GM12878 (cell line): Measurements from ENCODE around the gene MIER3. TPM values are rescaled to one million over a fixed set of nuclear protein-coding genes. Genes with fewer than 3 reads are reported as not detected.

Experiments
- ATAC-seq: fragments of 200-7000 bp; cut with Tn5 transposase; 3 replicates; pipeline ENCODE4 v1.9.1; 2020; ENCODE audit warnings: mild to moderate bottlenecking, moderate library complexity
- BruUV-seq: library from RNA; stranded (reverse); fragments of 400-500 nt; replicated peaks from 2 replicates; lab custom pipeline; 2021; lab: Mats Ljungman, UMichigan
- CTCF ChIA-PET: fragments of 300-600 bp; sonication (Branson Sonifier 250); formaldehyde crosslinking; extraction: SDS; loops from one replicate; lab custom pipeline; 2021; ENCODE audit warnings: inconsistent platforms; lab: Yijun Ruan, JAX
- POLR2A ChIA-PET: fragments of 350-600 bp; formaldehyde crosslinking; extraction: SDS; loops from one replicate; lab custom pipeline; 2021; ENCODE audit warnings: inconsistent platforms; lab: Charles Lee
- RAD21 ChIA-PET: fragments of 300-600 bp; sonication (Branson Sonifier 250); formaldehyde crosslinking; loops from one replicate; lab custom pipeline; 2023; ENCODE audit warnings: antibody characterized with exemption; ENCODE audit not compliant: unreplicated experiment; lab: Charles Lee
- SMC1A ChIA-PET: fragments of 300-600 bp; sonication (Branson Sonifier 250); formaldehyde crosslinking; loops from one replicate; lab custom pipeline; 2023; ENCODE audit not compliant: unreplicated experiment, uncharacterized antibody; lab: Charles Lee
- DNase-seq: peaks from one replicate; pipeline ENCODE4 v3.0.0-alpha.2; 2011; ENCODE audit warnings: low read depth, low spot score
- FAIRE-seq: peaks from 3 replicates; lab custom pipeline; 2011; peaks lifted over from hg19 to GRCh38; lab: Jason Lieb, UNC
- H2AFZ ChIP-seq: 2 replicates; pipeline ENCODE4 v1.6.0; 2011; ENCODE audit warnings: low read depth, low read length, control low read depth; ENCODE audit not compliant: control insufficient read depth
- H3K27ac ChIP-seq: 2 replicates; pipeline ENCODE4 v1.5.1; 2011; ENCODE audit warnings: control low read depth; ENCODE audit not compliant: control insufficient read depth, insufficient read depth
- H3K27me3 ChIP-seq, 2 experiments: replicated peaks in 1 of 2; 2 replicates each; pipeline versions ENCODE4 v1.6.0 to v1.6.1; 2011; ENCODE audit warnings: low read length in 1 of 2; ENCODE audit not compliant: control insufficient read depth in 2 of 2, insufficient read depth in 2 of 2
- H3K36me3 ChIP-seq, 2 experiments: 2 replicates each; pipeline ENCODE4 v1.5.1; 2011; ENCODE audit warnings: low read length in 1 of 2; ENCODE audit not compliant: control insufficient read depth in 2 of 2, insufficient read depth in 2 of 2
- H3K4me1 ChIP-seq: 2 replicates; pipeline ENCODE4 v1.6.1; 2011; ENCODE audit warnings: mild to moderate bottlenecking, low read length, moderate library complexity, mixed read lengths; ENCODE audit not compliant: control insufficient read depth, insufficient read depth
- H3K4me2 ChIP-seq: 2 replicates; pipeline ENCODE4 v1.6.0; 2011; ENCODE audit warnings: control low read depth; ENCODE audit not compliant: control insufficient read depth, insufficient read depth
- H3K4me3 ChIP-seq: fragments of 200-600 bp; sonication (generic); 2 replicates; pipeline ENCODE4 v1.5.1; 2016
- H3K79me2 ChIP-seq: 2 replicates; pipeline ENCODE4 v1.6.0; 2011; ENCODE audit warnings: low read length; ENCODE audit not compliant: control insufficient read depth, insufficient read depth
- H3K9ac ChIP-seq: 2 replicates; pipeline ENCODE4 v1.8.0; 2011; ENCODE audit warnings: low read length, control low read depth, mixed read lengths; ENCODE audit not compliant: control insufficient read depth, insufficient read depth
- H3K9me3 ChIP-seq: replicated peaks from 3 replicates; pipeline ENCODE4 v1.5.1; 2011; ENCODE audit warnings: mild to moderate bottlenecking, low read length; ENCODE audit not compliant: control insufficient read depth, insufficient read depth
- H4K20me1 ChIP-seq: 2 replicates; pipeline ENCODE4 v1.6.0; 2011; ENCODE audit not compliant: control insufficient read depth, insufficient read depth
- ATF7 ChIP-seq: fragments of 450-650 bp; IDR thresholded peaks from 2 replicates; pipeline ENCODE4 v1.6.1; 2016; ENCODE audit warnings: low read depth, mild to moderate bottlenecking
- BHLHE40 ChIP-seq, 2 experiments: fragments of 450-650 bp in 1 of 2; IDR thresholded peaks; 2 replicates each; pipeline ENCODE4 v1.6.1; 2011 to 2017; ENCODE audit warnings: low read depth in 2 of 2, borderline replicate concordance in 1 of 2, improper control_type of control experiment in 1 of 2, low read length in 1 of 2, mild to moderate bottlenecking in 1 of 2
- BMI1 ChIP-seq: fragments of 450-650 bp; IDR thresholded peaks from 2 replicates; pipeline ENCODE4 v1.6.1; 2016; ENCODE audit warnings: mild to moderate bottlenecking, moderate library complexity, borderline replicate concordance
- FOXM1 ChIP-seq: IDR thresholded peaks from 2 replicates; pipeline ENCODE4 v1.6.1; 2012; ENCODE audit warnings: low read depth, mild to moderate bottlenecking, inconsistent platforms, low read length, moderate library complexity
- IRF4 ChIP-seq: IDR thresholded peaks from 2 replicates; pipeline ENCODE4 v1.6.1; 2011; ENCODE audit warnings: low read depth, low read length
- KAT2A ChIP-seq: conservative IDR thresholded peaks from 2 replicates; pipeline ENCODE4 v1.6.1; 2011; ENCODE audit warnings: low read depth, low read length; ENCODE audit not compliant: control insufficient read depth
- RELA ChIP-seq: fragments of 450-650 bp; IDR thresholded peaks from 2 replicates; pipeline ENCODE4 v1.8.0; 2014; ENCODE audit warnings: borderline replicate concordance; ENCODE audit not compliant: partially characterized antibody
- SMC3 ChIP-seq: IDR thresholded peaks from 2 replicates; pipeline ENCODE4 v1.6.1; 2011; ENCODE audit warnings: low read length, improper control_type of control experiment, borderline replicate concordance
- TCF3 ChIP-seq: IDR thresholded peaks from 2 replicates; pipeline ENCODE4 v1.6.1; 2012; ENCODE audit warnings: low read depth, mild to moderate bottlenecking, low read length, borderline replicate concordance; ENCODE audit not compliant: insufficient read depth
- WGBS: methylation state at CpG from one replicate; pipeline ENCODE4 v1.1.6; 2016; ENCODE audit warnings: low lambda C conversion rate; ENCODE audit not compliant: insufficient replicate concordance, insufficient coverage; ENCODE audit errors: missing lambda C conversion rate; 5-methylcytosine and 5-hydroxymethylcytosine counted together
- in situ Hi-C: fragments of 300-500 bp; cut with MboI; formaldehyde crosslinking; loops from 9 replicates; pipeline ENCODE4 v1.14.3; 2018; ENCODE audit warnings: mixed read lengths
- intact Hi-C: fragments of 100-400 bp; cut with micrococcal nuclease; formaldehyde crosslinking; loops from one replicate; pipeline ENCODE4 v1.14.2; 2022; ENCODE audit not compliant: unreplicated experiment
- polyA plus RNA-seq, 11 experiments: library from polyadenylated mRNA; depleted of rRNA in 4 of 11; unstranded in 6 of 11; stranded (reverse) in 5 of 11; fragments of >200 nt; fragmentation: Nextera tagmentation in 4 of 11; fragmentation: Illumina TruSeq in 1 of 11; extraction: Ambion mirVana in 4 of 11; extraction: Trizol in 1 of 11; gene quantifications; 1 replicate in 1 of 11; 2 replicates in 10 of 11; pipeline versions ENCODE4 v1.2.1 to v1.2.3, GENCODE V29; 2011 to 2016; ENCODE audit warnings: inconsistent platforms in 2 of 11, missing spikeins in 2 of 11, low read depth in 1 of 11
- total RNA-seq, 4 experiments: library from RNA; depleted of rRNA in 3 of 4; stranded (reverse); fragments of >200 nt in 3 of 4; fragmentation: Illumina TruSeq in 1 of 4; extraction: Trizol in 1 of 4; gene quantifications; 2 replicates each; pipeline versions ENCODE4 v1.2.1 to v1.2.3, GENCODE V29; 2013 to 2021

Gene MIER3
- total and polyA plus RNA-seq, 10 of the 15 experiments (the other 5 are each of a cell fraction or from before 2014, with no cell fraction given) = 2.9 to 14.6 (median 7.2) TPM

DNA sequence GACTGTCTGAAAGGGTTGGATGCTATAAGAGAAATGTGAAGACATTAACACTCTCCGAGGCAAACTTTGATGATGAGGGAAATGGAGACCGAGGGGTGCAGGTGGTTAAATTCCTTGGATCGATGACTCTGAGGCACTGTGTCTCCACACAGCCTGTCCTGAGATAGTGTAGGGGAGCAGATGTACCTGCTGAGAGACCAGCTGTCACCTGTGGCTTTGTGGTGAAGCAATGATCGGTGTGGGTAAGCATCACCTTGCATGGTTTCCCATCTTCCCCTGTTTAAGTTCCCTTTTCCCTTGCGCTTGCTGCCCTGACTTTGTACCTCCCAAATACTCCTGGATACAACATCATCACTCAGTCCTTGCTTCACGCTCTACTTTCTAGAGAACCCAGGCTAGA, 9.8 kb upstream of the MIER3 start:
- H3K9me3 ChIP-seq = no peaks in the 10 kb centered on the region
- intact Hi-C loops (no loop called here), in situ Hi-C loops (no loop called here)
- H3K79me2 ChIP-seq = no peaks in the 10 kb centered on the region
- no peak for DNase-seq
- no peaks in the 10 kb centered on the region for H4K20me1 ChIP-seq
- RAD21 ChIA-PET = no interaction called here
- TF ChIP-seq ATF7 (no peak), TCF3 (no peak), FOXM1 (no peak), IRF4 (no peak), BMI1 (no peak), KAT2A (no peak), BHLHE40 (IDR thresholded peaks at IDR 0.05; ENCODE audit: borderline replicate concordance in 1 of 2, low read depth in 2 of 2, low read length in 1 of 2) (no peak), RELA (no peak), SMC3 (no peak)
- no peak overlapping the region for H3K9ac ChIP-seq
- CTCF ChIA-PET = interaction anchor here (0.6 kb wide), 1 partner anchor 1323 kb away, joined by 3 read pairs; no protein-coding TSS in a partner anchor
- SMC1A ChIA-PET = no interaction called here
- no peaks in the 10 kb centered on the region for H3K4me1 ChIP-seq
- no peak overlapping the region for H3K4me3 ChIP-seq
- no peaks in the 10 kb centered on the region for H3K36me3 ChIP-seq
- WGBS = 52% methylated on average over 6 of the region's 6 CpGs
- FAIRE-seq = no peak
- no peak overlapping the region for H2AFZ ChIP-seq
- POLR2A ChIA-PET = no interaction called here
- H3K27ac ChIP-seq = no peak overlapping the region
- no TSS peak for BruUV-seq
- no peak for ATAC-seq
- peaks cover 0 to 4% of the 10 kb centered on the region in 2 experiments; a peak in 3 of 4 replicates for H3K27me3 ChIP-seq
- no peak overlapping the region for H3K4me2 ChIP-seq
